Right kidney (tissue), 1 donor: ENCODE measurements around the gene DAB1.
"Not testable (repeated sequence)": the region's sequence is repeated elsewhere in the genome, so short reads cannot be mapped to it uniquely, and the experiment has no call there.

Experiments
- DNase-seq: peaks from one replicate; pipeline ENCODE4 v3.0.0-alpha.2; 2016

The DAB1 gene

DNA sequence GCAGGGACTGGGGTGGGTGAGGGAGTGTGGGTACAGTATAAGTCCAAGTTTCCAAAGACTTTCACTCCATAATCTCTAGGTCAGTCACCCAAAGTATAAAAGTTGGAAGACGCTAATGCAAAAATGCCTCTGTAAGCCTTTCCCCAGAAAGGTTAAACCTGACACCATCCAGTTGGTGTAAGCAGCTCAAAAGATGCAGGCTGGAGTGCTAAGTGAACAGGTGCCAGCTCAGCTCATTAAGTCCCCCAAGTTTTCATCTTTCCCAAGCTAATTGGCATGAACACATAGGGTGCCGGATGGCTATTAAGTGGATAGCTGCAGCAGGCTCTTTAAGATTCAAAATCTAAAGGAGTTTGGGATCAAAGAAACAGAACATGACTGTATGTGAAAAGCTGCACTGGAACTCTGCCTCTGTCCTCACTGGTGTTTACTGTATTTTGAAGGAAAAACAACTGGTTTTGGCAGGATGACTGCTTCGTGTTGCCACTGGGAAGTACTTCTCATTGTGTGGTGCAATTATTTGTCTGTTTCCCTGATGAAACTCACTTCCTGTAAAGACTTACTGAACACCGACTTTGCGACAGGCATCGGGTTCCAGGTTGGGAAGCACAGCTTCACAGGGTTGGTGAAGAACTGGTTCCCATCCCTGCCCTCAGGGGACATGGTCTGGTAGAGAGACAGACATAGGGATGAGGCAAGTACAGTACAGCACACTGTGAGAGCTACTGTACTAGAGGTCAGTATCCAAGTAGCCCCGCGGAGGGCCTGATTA lies 152.7 kb downstream of the DAB1 start:
- no peak for DNase-seq

DNA sequence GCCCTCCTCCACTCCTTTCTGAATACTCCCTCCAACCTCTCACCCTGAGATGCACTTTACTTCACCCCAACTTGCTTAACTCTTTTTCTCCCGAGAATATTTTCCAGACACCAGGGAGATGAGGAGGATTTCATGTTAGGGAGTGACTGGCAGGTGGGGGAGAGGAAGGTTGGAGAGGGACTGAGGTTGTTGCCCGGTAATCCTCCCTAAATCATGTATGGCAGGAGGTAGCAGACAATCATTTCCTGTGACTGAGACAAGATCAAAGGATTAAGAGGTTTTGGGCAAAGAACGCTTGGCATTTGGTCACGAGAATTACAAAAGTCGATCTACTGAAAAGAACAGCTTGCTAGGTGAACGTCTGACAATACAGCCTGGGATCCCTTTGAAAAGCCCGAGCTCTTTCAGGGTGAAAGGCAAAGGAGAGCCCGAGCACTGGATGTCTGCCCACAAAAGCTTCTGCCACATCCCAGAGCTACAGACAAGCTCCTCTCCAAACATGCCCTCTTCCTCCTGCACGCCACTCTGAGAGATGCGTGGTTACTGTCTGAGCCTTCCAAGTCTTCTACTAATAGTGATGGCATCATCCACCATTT lies 154.1 kb downstream of the DAB1 start:
- no peak for DNase-seq

DNA sequence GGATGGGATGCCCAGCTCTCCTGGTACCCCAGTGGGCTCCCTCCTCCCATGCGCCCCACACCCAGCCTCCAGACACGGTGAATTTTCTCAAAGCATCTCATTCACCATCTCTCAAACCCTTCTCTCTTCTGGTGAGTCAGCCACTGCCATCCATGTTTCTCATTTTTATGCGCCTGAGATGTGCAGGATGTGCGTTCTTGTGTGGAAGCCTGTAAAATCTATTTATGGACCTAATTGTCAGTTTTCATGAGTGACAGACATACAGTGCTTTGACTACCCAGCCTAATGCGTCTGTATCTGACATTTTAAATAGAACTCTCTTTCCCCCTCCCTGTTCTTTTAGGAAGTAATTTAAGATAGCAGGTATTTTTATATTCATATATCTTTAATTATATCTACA lies 158.8 kb downstream of the DAB1 start:
- DNase-seq, result no peak

GRCh38 chr1:57262472-57262871 lies 161.4 kb downstream of the DAB1 start:
- DNase-seq, result no peak

GRCh38 chr1:57258557-57259325 lies 165.1 kb downstream of the DAB1 start:
- no peak for DNase-seq

GRCh38 chr1:57255945-57256344 lies 167.9 kb downstream of the DAB1 start:
- DNase-seq, result no peak

- DNase-seq, result no peak
These were observed 169.8 kb downstream of the DAB1 start for GRCh38 chr1:57254022-57254421.

DNA sequence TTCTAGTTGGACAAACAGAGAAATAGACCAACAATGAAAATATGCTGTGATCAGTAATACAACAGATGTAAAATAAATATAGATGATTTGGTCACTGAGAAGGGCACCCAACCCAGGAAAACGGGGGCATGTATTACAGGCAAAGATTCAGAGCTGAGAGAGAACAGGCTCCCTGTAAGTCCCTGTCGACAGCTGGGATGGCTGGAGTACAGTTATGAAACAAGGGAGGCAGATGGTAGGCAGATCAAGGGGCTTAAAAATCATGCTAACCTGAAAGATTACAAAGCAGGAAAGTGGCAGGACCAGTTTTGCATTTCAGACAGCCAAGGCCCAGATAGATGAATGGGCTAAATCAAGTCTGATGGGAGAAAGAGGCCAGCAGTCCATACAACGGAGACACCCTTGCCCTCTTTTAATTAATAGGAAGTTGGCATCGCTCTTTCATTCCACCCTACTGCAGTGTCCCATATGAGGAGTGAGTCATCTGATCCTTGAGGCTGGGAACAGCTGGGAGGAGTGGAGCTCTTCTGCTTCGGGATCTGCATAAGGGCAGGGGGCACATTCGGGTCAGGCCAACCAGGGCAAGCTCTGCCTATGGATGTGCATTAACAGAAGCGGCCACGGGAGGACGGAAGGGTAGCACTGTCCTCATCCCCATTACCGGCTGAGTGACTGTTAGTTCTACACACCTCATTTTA lies 171.1 kb downstream of the DAB1 start:
- no peak for DNase-seq

GRCh38 chr1:57250021-57250420 lies 173.8 kb downstream of the DAB1 start:
- DNase-seq, result no peak

DNA sequence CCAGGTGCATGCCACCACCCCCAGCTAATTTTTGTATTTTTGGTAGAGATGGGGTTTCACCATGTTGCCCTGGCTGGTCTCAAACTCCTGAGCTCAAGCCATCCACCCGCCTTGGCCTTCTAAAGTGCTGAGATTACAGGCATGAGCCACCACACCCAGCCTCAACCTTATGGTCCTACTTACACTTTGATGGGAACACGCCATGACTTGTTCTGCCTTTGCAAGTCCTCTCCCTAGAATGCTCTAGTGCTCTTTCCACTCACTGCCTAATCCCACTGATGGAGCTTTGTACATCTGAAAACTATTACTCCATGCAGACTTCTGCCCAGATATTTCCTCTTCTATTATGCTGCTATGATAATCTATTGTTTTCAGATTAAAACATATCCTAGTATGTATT lies 174.3 kb downstream of the DAB1 start:
- DNase-seq, result no peak

DNA sequence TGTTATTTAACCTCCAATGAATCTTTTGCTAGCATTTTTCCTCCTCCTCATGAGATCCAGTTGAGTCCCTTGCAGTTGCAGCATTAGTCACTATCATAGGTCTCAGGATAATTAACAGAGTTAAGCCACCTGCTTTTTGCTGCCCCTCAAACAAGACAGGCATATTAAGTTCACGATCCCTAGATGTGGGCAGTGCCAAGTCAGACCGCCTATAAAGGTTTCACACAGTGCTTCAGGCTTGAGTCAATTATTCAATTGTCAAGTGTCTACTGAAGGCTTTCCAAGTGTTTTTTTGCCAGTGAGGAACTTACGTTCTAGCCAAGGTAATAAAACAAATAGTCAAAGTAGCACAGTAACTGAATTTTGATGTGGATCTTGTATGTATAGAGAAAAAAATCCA lies 175.0 kb downstream of the DAB1 start:
- no peak for DNase-seq

DNA sequence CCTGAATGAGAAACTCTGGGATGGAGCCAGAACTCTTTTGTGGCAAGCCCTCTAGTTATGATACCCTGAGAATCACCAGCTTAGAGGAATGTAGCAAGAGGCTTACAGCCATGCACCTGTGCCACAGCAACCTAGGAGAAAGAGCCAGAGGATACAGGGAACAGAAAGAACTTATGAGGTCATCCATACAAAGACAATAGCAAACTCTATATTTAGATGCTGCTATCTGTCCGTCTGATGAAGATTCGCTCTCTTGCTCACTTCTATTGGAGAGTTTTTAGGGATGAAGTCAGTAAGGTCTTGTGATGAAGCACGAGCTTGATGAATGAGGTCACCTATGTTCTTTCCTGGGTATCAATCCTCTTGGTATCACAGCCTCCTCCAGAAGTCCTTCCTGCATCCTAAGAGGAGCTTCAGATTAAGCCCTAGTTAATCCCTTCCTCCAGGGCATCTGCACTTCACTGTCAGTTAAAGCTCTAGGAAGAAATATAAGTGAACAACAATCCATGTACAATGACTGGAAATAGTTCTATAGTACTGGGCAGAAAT lies 185.6 kb downstream of the DAB1 start:
- no peak for DNase-seq

GRCh38 chr1:57235730-57236510 lies 187.9 kb downstream of the DAB1 start:
- no peak for DNase-seq

- DNase-seq, result no peak
These were observed 189.4 kb downstream of the DAB1 start for GRCh38 chr1:57234459-57234858.

DNA sequence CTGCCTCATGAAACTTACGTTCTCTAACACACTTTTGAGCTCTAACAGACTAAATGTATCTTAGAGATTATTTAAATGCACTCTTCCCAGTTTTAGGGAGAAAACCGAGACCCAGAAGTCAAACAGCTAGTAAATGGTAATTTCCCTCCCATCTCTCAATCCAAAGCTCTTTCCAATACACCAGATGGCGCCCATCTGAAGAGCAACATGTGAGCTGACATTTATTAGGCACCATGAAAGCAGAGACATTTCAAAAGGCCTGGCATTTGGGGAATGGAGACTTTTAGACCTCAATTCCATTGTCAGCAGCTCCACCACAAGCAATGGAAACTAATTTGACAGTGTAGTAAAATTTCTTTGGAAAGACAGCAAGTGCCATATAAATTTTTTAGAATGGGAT lies 191.4 kb downstream of the DAB1 start:
- DNase-seq, result no peak

- no peak for DNase-seq
These were observed 193.9 kb downstream of the DAB1 start for GRCh38 chr1:57229998-57230397.

GRCh38 chr1:57229076-57229475 lies 194.8 kb downstream of the DAB1 start:
- DNase-seq, result no peak

- DNase-seq, result no peak
These were observed 201.1 kb downstream of the DAB1 start for GRCh38 chr1:57222801-57223200.

DNA sequence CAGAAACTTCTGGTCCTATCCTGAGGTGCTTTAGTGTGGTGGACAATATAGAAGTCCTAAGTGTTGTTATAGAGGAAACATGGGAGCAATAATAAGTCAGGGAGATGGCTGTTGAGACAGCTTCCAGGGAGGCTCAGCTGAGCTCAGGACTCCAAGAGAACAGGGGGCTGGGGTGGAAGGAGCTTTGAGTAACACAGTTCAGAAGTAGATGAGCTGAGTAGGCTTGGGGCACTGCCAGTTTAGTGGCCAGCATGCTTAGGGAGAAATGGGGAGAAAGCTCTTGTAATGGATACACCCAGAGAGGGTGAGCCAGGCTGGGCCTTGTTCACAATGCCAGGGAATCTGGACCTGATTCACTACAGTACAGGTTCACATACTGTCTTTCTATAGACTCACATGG lies 201.6 kb downstream of the DAB1 start:
- DNase-seq, result no peak

DNA sequence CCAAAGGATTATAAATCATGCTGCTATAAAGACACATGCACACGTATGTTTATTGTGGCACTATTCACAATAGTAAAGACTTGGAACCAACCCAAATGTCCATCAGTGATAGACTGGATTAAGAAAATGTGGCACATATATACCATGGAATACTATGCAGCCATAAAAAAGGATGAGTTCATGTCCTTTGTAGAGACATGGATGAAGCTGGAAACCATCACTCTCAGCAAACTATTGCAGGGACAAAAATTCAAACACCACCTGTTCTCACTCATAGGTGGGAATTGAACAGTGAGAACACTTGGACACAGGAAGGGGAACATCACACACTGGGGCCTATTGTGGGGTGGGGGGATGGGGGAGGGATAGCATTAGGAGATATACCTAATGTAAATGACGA lies 203.0 kb downstream of the DAB1 start:
- not testable (repeated sequence) for DNase-seq

- DNase-seq, result no peak
These were observed 205.3 kb downstream of the DAB1 start for GRCh38 chr1:57218487-57219079.
